GM21717 (cell line): Measurements from ENCODE around the gene UBE2O.
"Not testable (repeated sequence)": the region's sequence is repeated elsewhere in the genome, so short reads cannot be mapped to it uniquely, and the experiment has no call there.

Source experiments
- ATAC-seq: cut with Tn5 transposase; IDR thresholded peaks from one replicate; pipeline ENCODE4 v1.9.1; 2021; ENCODE audit warnings: mild to moderate bottlenecking, moderate library complexity; ENCODE audit not compliant: unreplicated experiment

The UBE2O gene

DNA sequence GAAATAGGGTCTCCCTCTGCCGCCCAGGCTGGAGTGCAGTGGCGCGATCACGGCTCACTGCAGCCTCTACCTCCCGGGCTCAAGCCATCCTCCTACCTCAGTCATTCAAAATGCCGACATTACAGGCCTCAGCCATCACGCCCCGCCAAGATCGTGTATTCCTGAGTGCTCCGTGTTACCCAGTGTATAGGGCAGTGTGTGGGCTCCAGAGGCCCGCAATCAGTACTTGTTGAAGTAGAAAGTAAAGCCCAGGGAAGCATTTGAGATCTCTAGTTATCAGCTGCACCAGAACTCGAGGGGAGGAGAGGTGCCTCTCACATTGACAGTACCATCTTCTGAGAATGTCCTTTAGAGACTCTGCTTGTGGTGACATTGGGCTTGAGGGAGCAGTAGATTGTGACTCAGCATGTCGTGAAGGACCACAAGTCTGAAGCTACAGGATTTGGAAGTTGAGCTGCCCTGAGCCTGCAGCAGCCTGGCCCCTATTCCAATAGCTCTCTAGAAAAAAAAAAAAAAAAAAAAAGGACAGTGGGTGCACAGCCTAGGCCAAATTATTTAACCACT, 98.1 kb downstream of the UBE2O start:
- no peak for ATAC-seq

DNA sequence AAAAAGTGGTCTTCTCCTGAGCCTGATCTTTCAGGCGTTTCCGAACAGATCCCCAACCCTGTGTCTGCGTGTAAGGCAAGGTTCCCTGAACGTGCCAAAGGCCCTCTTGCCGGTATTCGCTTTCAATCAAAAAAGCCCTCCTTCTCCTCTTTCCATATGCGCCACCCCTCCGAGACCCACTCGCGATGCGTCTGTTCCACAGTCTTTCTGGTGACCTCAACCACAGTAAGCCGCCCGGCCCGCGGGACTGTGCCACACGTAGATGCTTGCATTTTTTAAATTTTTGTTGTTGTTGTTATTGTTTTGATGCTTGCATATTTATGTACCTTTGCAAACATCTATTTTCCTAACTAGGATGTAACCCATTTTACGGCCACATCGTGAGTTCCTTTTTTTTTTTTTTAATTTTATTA, 98.6 kb downstream of the UBE2O start:
- peak; percentile 3 for ATAC-seq

DNA sequence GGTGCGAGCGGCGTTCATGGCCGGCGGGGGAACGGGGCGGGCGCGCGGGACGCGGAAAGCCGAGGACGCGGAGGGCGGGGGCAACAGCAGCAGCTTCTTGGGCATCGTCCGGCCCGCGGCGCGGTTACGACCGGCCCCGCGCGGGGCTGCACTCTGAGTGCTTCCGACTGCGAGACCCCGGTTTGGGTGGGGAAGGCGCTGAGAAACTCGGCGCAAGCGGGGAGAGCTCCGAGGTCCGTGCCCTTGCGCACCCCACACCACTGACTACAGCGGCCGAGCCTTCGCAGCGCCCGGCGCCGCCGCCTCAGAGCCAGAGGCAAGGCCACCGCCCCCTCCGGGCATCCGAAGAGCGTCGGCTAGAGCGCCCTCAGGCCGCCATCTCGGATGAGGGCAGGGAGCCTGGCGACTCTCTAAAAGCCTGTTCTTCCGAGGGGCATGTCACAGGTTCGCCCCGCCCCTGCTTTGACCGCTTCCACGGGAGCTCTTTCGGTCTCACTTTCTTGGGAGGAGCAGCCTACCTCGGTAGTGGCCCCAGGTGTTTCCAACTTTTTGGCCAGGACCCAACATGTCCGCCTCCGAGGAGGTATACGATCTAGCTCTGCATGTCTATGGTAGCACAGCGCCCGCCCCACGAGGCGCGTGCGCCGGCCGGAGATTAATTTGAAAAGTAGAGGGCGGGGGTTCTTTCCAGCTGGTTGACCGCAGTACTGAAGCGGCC, 99.2 kb downstream of the UBE2O start, which contains the start of gene PRPSAP1:
Gene PRPSAP1 (minus strand): TSS at position 318 of the 718 bp plus-strand sequence. CDS start 213 bp downstream, at position 105.
- peak; percentile 81 for ATAC-seq

DNA sequence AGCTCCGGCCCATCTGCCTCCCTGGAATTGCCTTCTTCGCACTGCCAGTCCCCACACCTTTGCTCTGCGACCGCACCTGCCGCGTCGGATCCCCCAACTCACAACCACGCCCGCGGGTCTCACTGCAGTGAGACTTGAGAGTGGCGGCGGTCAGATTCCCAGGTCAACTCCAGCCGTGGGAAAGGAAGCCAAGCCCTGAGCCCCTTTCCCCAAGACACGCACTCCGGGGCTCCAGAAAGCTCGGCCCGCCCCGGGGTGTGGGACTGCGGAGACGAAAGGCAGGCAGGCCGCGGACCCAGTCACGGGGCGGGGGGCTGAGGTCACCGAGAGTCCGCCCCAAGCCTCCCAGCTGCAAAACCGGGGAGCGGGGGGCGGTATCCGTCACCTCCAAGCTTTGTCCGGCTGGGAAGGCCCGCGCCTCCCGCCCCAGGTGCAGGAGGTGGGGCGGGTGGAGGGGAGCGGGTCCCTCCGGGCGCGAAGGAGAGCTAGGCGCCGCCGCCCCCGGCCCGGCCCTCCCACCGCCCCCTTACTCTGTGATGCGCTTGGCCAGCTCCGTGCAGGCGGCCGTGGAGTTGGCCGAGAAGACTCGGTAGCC, 99.9 kb downstream of the UBE2O start:
- ATAC-seq: peak; percentile 9

DNA sequence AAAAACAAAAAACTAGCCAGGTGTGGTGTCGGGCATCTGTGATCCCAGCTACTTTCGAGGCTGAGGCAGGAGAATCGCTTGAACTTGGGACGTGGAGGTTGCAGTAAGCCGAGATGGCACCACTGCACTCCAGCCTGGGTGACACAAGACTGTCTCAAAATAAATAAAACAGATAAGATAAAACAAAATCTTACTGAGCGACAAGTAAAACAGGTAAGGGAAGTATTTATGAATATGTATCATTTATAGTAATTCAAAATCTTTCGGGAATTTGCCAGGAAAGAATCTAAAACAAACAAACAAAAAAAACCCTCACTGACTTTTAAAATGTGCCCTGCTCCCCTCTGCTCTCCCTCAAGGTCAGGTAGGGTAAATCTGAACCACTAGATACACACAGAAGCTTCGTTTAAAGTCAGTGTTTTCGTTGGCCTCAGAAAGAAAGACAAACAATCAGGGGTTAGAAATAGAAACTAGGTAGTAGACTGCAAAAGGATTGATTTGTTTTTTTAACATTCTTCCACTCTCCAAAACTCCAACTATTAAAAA, 101.4 kb downstream of the UBE2O start:
- ATAC-seq: no peak

DNA sequence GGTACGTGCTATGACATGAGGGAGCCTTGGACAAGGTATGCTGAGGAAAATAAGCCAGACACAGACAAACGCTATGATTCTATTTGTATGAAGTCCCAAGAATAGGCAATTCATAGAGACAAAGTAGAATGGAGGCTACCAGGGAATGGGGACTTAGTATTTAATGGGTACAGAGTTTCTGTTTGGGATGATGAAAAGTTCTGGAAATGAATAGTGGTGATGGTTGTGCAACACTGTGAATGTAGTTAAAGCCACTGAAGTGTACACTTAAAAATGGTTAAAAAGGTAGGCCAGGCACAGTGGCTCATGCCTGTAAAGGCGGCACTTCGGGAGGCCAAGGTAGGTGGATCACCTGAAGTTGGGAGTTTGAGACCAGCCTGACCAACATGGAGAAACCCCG, 102.5 kb downstream of the UBE2O start:
- ATAC-seq: no peak

DNA sequence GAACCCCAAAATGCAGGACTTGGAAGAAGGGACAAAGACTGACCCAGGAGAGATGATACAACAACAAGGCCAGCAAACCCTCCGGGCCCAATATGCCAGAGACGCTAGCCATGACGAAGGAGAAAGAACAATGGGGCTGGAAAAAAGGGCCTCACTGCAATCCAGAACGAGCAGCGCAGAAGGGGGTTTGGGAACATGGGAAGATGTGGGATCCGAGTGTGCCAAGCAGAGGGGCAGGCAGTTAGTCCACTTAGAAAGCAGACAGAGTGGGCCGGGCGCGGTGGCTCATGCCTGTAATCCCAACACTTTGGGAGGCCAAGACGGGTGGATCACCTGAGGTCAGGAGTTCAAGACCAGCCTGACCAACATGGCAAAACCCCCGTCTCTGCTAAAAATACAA, 106.0 kb downstream of the UBE2O start:
- not testable (repeated sequence) for ATAC-seq

DNA sequence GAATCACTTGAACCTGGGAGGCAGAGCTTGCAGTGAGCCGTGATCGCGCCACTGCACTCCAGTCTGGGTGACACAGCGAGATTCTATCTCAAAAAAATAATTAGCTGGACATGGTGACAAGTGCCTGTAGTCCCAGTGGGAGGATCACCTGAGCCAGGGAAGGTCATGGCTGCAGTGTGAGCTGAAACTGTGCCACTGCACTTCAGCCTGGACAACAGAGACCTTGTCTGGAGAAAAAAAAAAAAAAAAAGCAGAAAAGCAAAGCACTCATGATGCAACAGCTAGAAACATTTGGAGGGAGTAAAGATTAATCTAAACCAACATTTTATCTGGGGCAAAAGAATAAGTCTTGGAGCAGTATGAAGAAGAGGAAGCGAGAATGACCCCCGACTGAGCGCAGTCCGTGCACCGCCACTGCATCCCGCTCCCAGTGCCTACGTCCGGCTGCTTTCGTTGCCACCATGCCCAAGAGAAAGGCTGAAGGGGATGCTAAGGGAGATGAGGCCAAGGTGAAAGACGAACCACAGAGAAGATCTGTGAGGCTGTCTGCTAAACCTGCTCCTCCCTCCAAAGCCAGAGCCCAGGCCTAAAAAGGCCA, 107.5 kb downstream of the UBE2O start:
- no peak for ATAC-seq

DNA sequence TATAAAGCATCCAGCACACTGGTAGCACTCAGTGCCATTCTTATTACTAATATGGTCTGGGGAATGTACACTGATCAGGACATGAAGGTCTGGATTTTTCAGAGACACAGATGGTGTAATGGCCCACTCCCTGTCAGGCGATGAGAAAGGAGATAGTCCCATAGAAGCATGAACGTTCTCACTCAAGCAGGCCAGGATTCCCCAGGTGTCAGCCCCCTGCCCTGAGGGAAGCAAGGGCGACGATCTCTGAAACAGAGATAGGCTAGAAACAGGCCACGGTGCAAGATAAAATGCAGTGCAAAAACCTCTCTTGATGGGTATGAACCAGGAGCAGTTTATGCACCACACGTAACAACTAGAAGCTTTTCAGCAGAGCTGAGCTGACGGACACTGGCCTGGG, 109.8 kb downstream of the UBE2O start:
- ATAC-seq: no peak

DNA sequence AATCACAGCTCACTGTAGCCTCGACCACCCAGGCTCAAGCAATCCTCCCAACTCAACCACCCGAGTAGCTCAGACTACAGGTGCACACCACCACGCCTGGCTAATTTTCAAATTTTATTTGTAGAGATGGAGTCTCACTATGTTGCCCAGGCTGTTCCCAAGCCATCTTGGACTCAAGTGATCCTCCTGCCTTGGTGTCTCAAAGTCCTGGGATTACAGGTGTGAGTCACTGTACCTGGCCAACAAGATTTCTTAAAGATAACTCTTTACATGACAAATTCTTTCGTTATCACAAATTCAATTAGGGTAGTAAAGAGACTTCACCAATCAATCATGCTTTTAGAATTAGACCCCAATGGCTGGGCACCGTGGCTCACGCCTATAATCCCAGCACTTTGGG, 111.7 kb downstream of the UBE2O start:
- no peak for ATAC-seq
